ENCODE data around the gene OR1J2. TPM values are rescaled to one million over a fixed set of nuclear protein-coding genes. Genes with fewer than 3 reads are reported as not detected.

OR1J2 gene
- total and polyA plus RNA-seq, 9 of the 15 experiments (the other 6 are each of a cell fraction or from before 2014, with no cell fraction given): not detected

- intact Hi-C loops (cut with micrococcal nuclease) (no loop called here), in situ Hi-C loops (cut with MboI) (no loop called here)
- H4K20me1 ChIP-seq (replicated peaks; ENCODE audit: control insufficient read depth, insufficient read depth, low read length): no peaks in the 10 kb centered on the region
- no peak overlapping the region for H3K4me3 ChIP-seq
- no peak overlapping the region for H3K27ac ChIP-seq (ENCODE audit: extremely low read depth, low read depth, low read length)
- no peak overlapping the region for H3K9ac ChIP-seq (ENCODE audit: insufficient read depth in 1 of 2, low read depth in 2 of 2, low read length in 2 of 2)
- BruUV-seq (replicated peaks): no TSS peak
- POLR2A ChIA-PET: no interaction called here
- no peaks in the 10 kb centered on the region for H3K36me3 ChIP-seq (ENCODE audit: control insufficient read depth, insufficient read depth, low read length)
- H3K4me2 ChIP-seq (ENCODE audit: insufficient read depth, low read length): no peak overlapping the region
- no peak for DNase-seq (ENCODE audit: extremely low read depth in 1 of 4, low spot score in 3 of 4)
- H3K4me1 ChIP-seq (replicated peaks in 1 of 2; ENCODE audit: control insufficient read depth in 2 of 2, insufficient read depth in 2 of 2, low read length in 2 of 2): no peaks in the 10 kb centered on the region
- H3K27me3 ChIP-seq (ENCODE audit: control insufficient read depth in 2 of 2, insufficient read depth in 2 of 2, low read length in 2 of 2): peaks cover 8 to 12% of the 10 kb centered on the region in 2 experiments; a peak in 4 of 5 replicates
- CTCF ChIA-PET (ENCODE audit: low intra/inter-chr PET ratio): no interaction called here
- no peak for ATAC-seq
- 1% methylated on average over 8 of the region's 10 CpGs for WGBS (ENCODE audit: insufficient coverage, low coverage, missing lambda C conversion rate)
- no peaks in the 10 kb centered on the region; the same call in 1 of the 2 replicates for H3K9me3 ChIP-seq (replicated peaks; ENCODE audit: control insufficient read depth, insufficient read depth, low read depth, low read length)
- no peak for FAIRE-seq
- no peak overlapping the region for H2AFZ ChIP-seq (ENCODE audit: low read depth, low read length)
- no peaks in the 10 kb centered on the region for H3K9me1 ChIP-seq (ENCODE audit: control insufficient read depth, insufficient read depth, low read length)
- H3K79me2 ChIP-seq (ENCODE audit: control insufficient read depth, insufficient read depth, low read length): no peaks in the 10 kb centered on the region
- TF ChIP-seq DDX20 (tag; IDR thresholded peaks at IDR 0.05; ENCODE audit: low read depth): no peak
- no peak for TF ChIP-seq MNT (conservative IDR thresholded peaks at IDR 0.05)
- TF ChIP-seq KDM2B (CRISPR knock-in tag; IDR thresholded peaks at IDR 0.05): no peak
- TF ChIP-seq ZKSCAN3 (CRISPR knock-in tag; IDR thresholded peaks at IDR 0.05): no peak
- no peak for TF ChIP-seq HES1 (IDR thresholded peaks at IDR 0.05; ENCODE audit: low read depth)
- TF ChIP-seq, protein P1, sequence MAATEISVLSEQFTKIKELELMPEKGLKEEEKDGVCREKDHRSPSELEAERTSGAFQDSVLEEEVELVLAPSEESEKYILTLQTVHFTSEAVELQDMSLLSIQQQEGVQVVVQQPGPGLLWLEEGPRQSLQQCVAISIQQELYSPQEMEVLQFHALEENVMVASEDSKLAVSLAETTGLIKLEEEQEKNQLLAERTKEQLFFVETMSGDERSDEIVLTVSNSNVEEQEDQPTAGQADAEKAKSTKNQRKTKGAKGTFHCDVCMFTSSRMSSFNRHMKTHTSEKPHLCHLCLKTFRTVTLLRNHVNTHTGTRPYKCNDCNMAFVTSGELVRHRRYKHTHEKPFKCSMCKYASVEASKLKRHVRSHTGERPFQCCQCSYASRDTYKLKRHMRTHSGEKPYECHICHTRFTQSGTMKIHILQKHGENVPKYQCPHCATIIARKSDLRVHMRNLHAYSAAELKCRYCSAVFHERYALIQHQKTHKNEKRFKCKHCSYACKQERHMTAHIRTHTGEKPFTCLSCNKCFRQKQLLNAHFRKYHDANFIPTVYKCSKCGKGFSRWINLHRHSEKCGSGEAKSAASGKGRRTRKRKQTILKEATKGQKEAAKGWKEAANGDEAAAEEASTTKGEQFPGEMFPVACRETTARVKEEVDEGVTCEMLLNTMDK (IDR thresholded peaks at IDR 0.05; ENCODE audit: borderline replicate concordance, insufficient read depth, low read depth, low read length, poor library complexity, severe bottlenecking): no peak
- no peak for TF ChIP-seq HEY1 (CRISPR knock-in tag; IDR thresholded peaks at IDR 0.05; ENCODE audit: borderline replicate concordance)
- TF ChIP-seq GTF2A2 (tag; IDR thresholded peaks at IDR 0.05): no peak
- no peak for TF ChIP-seq YY1 (IDR thresholded peaks at IDR 0.05; ENCODE audit: borderline replicate concordance in 1 of 3, control insufficient read depth in 1 of 3, extremely low read depth in 1 of 3, insufficient read depth in 3 of 3, insufficient read length in 1 of 3, insufficient replicate concordance in 2 of 3, low read depth in 1 of 3, low read length in 2 of 3)
- no peak for TF ChIP-seq TAF9B (IDR thresholded peaks at IDR 0.05; ENCODE audit: partially characterized antibody)
- no peak for TF ChIP-seq CHD4 (IDR thresholded peaks at IDR 0.05; ENCODE audit: insufficient read depth, insufficient replicate concordance, low read depth, low read length, poor library complexity, severe bottlenecking)
- TF ChIP-seq RBBP5 (IDR thresholded peaks at IDR 0.05; ENCODE audit: borderline replicate concordance, insufficient read depth, low read length, poor library complexity, severe bottlenecking): no peak
- TF ChIP-seq UBTF (IDR thresholded peaks at IDR 0.05; ENCODE audit: borderline replicate concordance in 1 of 2, low read depth in 2 of 2, low read length in 2 of 2): no peak
These were observed 16.0 kb downstream of the OR1J2 start for GRCh38 chr9:122526602-122527001.

All from K562 (cell line).